GM21717 (cell line): ENCODE measurements around the gene PRR23C.

ENCODE experiments used
- ATAC-seq: cut with Tn5 transposase; IDR thresholded peaks from one replicate; pipeline ENCODE4 v1.9.1; 2021; ENCODE audit warnings: mild to moderate bottlenecking, moderate library complexity; ENCODE audit not compliant: unreplicated experiment

PRR23C gene

GRCh38 chr3:139005356-139005993 is 39.2 kb downstream of the PRR23C start:
- no peak for ATAC-seq

- ATAC-seq = no peak
These were observed 49.0 kb downstream of the PRR23C start for GRCh38 chr3:138995706-138996105.
